Smooth muscle cell (in vitro differentiated cells): ENCODE data around the gene RTEL1. TPM values are rescaled to one million over a fixed set of nuclear protein-coding genes. Genes with fewer than 3 reads are reported as not detected.

Experiments
- DNase-seq: peaks from one replicate; lab custom pipeline; 2025; ENCODE audit not compliant: unreplicated experiment; lab: John Stamatoyannopoulos, UW
- H2AFZ ChIP-seq: fragments of 200-600 bp; sonication (generic); 2 replicates; pipeline ENCODE4 v1.6.0; 2016; ENCODE audit warnings: antibody characterized with exemption, low read depth, mild to moderate bottlenecking
- H3F3A ChIP-seq: fragments of 200-600 bp; sonication (generic); 2 replicates; pipeline ENCODE4 v1.6.0; 2017; ENCODE audit warnings: antibody characterized with exemption, low read depth
- H3K27ac ChIP-seq: fragments of 200-600 bp; sonication (generic); 2 replicates; pipeline ENCODE4 v1.5.1; 2016; ENCODE audit warnings: low read depth, mild to moderate bottlenecking
- H3K27me3 ChIP-seq: fragments of 200-600 bp; sonication (generic); 2 replicates; pipeline ENCODE4 v1.6.1; 2016; ENCODE audit warnings: low read depth, mild to moderate bottlenecking
- H3K36me3 ChIP-seq: fragments of 200-600 bp; sonication (generic); 2 replicates; pipeline ENCODE4 v1.5.1; 2016; ENCODE audit warnings: low read depth
- H3K4me1 ChIP-seq: fragments of 200-600 bp; sonication (generic); 2 replicates; pipeline ENCODE4 v1.5.1; 2016; ENCODE audit warnings: low read depth
- H3K4me2 ChIP-seq: fragments of 200-600 bp; sonication (generic); 2 replicates; pipeline ENCODE4 v1.6.0; 2016; ENCODE audit warnings: mild to moderate bottlenecking
- H3K4me3 ChIP-seq: fragments of 200-600 bp; sonication (generic); 2 replicates; pipeline ENCODE4 v1.5.1; 2016; ENCODE audit warnings: mild to moderate bottlenecking
- H3K79me2 ChIP-seq: fragments of 200-600 bp; sonication (generic); 2 replicates; pipeline ENCODE4 v1.6.0; 2016; ENCODE audit warnings: low read depth, mild to moderate bottlenecking
- H3K9ac ChIP-seq: fragments of 200-600 bp; sonication (generic); 2 replicates; pipeline ENCODE4 v1.6.0; 2016; ENCODE audit warnings: low read depth
- H3K9me3 ChIP-seq: fragments of 200-600 bp; sonication (generic); replicated peaks from 2 replicates; pipeline ENCODE4 v1.5.1; 2016; ENCODE audit warnings: low read depth
- H4K20me1 ChIP-seq: fragments of 200-600 bp; sonication (generic); 2 replicates; pipeline ENCODE4 v1.6.0; 2016; ENCODE audit warnings: low read depth
- CTCF ChIP-seq: fragments of 200-600 bp; sonication (generic); IDR thresholded peaks from 2 replicates; pipeline ENCODE4 v1.5.1; 2017; ENCODE audit warnings: borderline replicate concordance, mild to moderate bottlenecking, antibody characterized with exemption; ENCODE audit not compliant: insufficient read depth, poor library complexity, severe bottlenecking
- WGBS: methylation state at CpG from one replicate; pipeline ENCODE4 v1.1.7; 2016; ENCODE audit warnings: low lambda C conversion rate; 5-methylcytosine and 5-hydroxymethylcytosine counted together
- polyA plus RNA-seq: library from polyadenylated mRNA; unstranded; fragments of >200 nt; fragmentation: Nextera tagmentation; extraction: Ambion mirVana; gene quantifications from 2 replicates; pipeline ENCODE4 v1.2.1, GENCODE V29; 2016
- total RNA-seq: library from RNA; depleted of rRNA; stranded (reverse); fragments of >200 nt; gene quantifications from 2 replicates; pipeline ENCODE4 v1.2.3, GENCODE V29; 2014

RTEL1 gene
- total and polyA plus RNA-seq, 2 experiments from 2014 or later, result 10.4 to 14.2 TPM

- Histone ChIP-seq H4K20me1 (no peaks in the 10 kb centered on the region), H3K4me3 (no peak overlapping the region), H3K4me1 (peaks cover 4% of the 10 kb centered on the region), H2AFZ (no peak overlapping the region), H3K9me3 (no peaks in the 10 kb centered on the region), H3K27ac (no peak overlapping the region), H3K9ac (no peak overlapping the region), H3K4me2 (no peak overlapping the region), H3K27me3 (no peaks in the 10 kb centered on the region), H3K36me3 (no peaks in the 10 kb centered on the region), H3K79me2 (no peaks in the 10 kb centered on the region), H3F3A (no peaks in the 10 kb centered on the region)
- no peak for TF ChIP-seq CTCF
- 92% methylated on average over 9 of the region's 9 CpGs for WGBS
- DNase-seq, result no peak
Measured at GRCh38 chr20:63633732-63634131, 24.4 kb upstream of the RTEL1 start.

DNA sequence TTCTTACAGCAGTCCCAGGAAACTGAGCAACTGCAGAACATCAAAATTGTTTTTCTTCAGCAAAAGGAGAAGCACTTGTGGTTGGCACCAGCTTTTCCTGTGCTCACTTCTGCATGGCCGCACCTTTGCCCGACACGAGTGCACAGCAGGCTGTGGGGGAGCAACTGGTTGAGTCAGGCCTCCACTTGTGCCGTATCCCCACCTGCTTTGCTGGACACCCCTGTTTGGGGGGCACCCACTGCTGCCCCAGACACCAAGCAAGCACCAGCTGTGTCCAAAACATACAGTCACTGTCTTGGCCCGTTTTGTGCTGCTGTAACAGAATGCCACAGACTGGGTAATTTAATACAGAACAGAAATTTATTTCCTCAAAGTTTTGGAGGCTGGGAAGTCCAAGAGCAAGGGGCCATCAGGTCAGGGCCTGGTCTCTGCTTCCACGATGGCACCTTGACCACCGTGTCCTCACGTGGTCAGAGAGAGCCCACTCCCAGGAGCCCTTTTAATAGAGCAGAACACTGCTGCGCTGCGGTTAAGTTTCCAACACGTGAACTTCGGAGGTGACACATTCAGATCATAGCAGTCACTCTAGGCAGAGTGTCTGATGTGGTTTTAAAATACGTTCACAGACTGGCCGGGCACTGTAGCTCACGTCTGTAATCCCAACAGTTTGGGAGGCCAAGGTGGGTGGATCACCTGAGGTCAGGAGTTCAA lies 22.5 kb upstream of the RTEL1 start:
- WGBS, result 89% methylated on average over 15 of the region's 15 CpGs
- Histone ChIP-seq H4K20me1 (no peaks in the 10 kb centered on the region), H3K79me2 (no peaks in the 10 kb centered on the region), H2AFZ (no peak overlapping the region), H3K36me3 (no peaks in the 10 kb centered on the region), H3K4me3 (no peak overlapping the region), H3K4me1 (peaks cover 4% of the 10 kb centered on the region), H3K9ac (no peak overlapping the region), H3K4me2 (no peak overlapping the region), H3K9me3 (no peaks in the 10 kb centered on the region), H3K27me3 (no peaks in the 10 kb centered on the region), H3K27ac (no peak overlapping the region), H3F3A (no peaks in the 10 kb centered on the region)
- DNase-seq, result no peak
- TF ChIP-seq CTCF, result no peak

GRCh38 chr20:63636752-63637628 lies 21.1 kb upstream of the RTEL1 start:
- Histone ChIP-seq H3K4me1 (peaks cover 4% of the 10 kb centered on the region), H3K27ac (no peak overlapping the region), H3K79me2 (no peaks in the 10 kb centered on the region), H3K36me3 (no peaks in the 10 kb centered on the region), H3K4me2 (no peak overlapping the region), H3F3A (no peaks in the 10 kb centered on the region), H2AFZ (no peak overlapping the region), H3K27me3 (no peaks in the 10 kb centered on the region), H3K4me3 (no peak overlapping the region), H3K9me3 (no peaks in the 10 kb centered on the region), H4K20me1 (no peaks in the 10 kb centered on the region), H3K9ac (no peak overlapping the region)
- TF ChIP-seq CTCF, result no peak
- DNase-seq, result no peak
- WGBS, result 84% methylated on average over 19 of the region's 19 CpGs
